ENCODE measurements around the gene TNN.

- TF ChIP-seq FOXM1 (IDR thresholded peaks at IDR 0.05; ENCODE audit: borderline replicate concordance) (no peak), ZNF384 (IDR thresholded peaks at IDR 0.05) (no peak), FOXA1 (IDR thresholded peaks at IDR 0.05) (no peak), FOXK2 (IDR thresholded peaks at IDR 0.05) (no peak), HDGF (IDR thresholded peaks at IDR 0.05; ENCODE audit: borderline replicate concordance) (no peak), SP1 (IDR thresholded peaks at IDR 0.05) (no peak), ELF4 (IDR thresholded peaks at IDR 0.05) (no peak), PKNOX1 (IDR thresholded peaks at IDR 0.05) (no peak)
These were observed 66.2 kb downstream of the TNN start for GRCh38 chr1:175133673-175134435.

Measured in HEK293T (cell line).